CD4-positive, alpha-beta T cell treated with Interferon alpha-2 for 1 hour (primary cell): Measurements from ENCODE around the gene TMEM164.

Source experiments
- DNase-seq, 2 donors: peaks; one replicate each; pipeline ENCODE4 v3.0.0-alpha.2; 2020 to 2022

The TMEM164 gene

DNA sequence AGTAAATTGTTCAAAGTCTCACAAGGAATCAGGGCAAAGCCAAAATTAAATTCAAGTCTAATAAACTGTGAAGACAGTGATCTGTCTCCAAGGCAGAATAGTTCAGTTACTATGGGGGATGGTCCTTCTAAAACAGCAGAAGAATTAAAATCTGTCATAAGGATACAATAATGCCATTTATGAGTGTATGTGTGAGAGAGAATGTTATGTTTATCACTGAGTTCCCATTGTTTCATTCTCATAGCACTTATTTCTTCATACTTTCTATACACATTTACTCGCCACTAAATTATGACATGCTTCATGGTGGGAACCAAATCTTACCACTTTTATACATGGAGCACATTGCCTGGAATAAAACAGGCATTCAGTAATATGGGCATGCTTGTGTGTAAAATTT, 212.5 kb downstream of the TMEM164 start:
- no peak for DNase-seq

DNA sequence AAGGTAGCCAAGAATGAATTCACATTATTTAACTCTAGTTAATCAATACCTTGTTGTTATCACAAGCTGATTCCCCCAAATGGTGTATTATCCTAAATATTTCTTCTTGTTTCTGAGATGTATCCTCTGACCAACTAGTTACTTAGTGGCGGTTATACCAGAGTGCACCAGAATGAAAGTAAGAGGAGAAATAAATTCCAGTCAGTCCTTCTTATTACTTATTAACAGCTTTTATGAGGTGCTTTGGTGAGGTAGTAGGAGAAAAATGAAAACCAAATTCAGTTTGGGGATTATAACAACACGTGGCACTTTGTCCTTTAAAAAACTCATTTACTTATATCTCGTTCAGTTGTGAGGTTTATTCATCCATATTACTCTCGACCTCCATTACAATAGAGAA, 213.1 kb downstream of the TMEM164 start:
- no peak for DNase-seq

DNA sequence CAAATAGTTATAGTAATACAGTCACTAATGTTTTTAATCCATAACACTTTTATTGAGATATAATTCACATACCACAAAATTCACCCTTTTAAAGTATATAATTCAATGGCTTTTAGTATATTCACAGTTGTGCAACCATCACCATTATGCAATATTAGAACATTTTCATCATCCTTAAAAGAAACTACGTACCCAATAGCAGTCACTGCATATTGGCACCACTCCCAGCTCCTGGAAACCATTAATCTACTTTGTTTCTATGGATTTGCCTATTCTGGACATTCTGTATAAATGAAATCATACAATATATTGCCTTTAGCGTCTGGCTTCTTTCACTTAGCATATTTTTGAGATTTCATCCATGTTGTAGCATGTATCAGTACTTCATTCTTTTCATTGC, 215.7 kb downstream of the TMEM164 start:
- no peak for DNase-seq

DNA sequence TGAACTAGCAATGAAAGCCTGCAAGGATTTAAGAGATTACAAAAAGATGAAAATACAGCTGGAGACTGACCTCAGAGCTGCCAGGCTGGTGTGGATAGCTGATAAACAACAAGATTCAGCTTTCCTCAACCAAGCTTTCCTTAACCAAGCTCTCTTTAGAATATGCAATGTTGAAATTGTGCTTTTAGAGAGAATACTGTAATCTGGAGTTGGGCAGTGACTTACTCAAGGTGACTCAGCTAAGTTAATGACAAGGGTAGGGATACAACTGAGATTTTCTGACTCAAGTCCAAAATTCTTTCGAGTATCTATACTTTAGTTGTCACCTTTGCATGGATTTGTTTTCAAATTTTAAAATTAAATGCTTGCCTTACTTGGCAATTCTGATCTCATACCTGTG, 217.0 kb downstream of the TMEM164 start:
- no peak for DNase-seq

DNA sequence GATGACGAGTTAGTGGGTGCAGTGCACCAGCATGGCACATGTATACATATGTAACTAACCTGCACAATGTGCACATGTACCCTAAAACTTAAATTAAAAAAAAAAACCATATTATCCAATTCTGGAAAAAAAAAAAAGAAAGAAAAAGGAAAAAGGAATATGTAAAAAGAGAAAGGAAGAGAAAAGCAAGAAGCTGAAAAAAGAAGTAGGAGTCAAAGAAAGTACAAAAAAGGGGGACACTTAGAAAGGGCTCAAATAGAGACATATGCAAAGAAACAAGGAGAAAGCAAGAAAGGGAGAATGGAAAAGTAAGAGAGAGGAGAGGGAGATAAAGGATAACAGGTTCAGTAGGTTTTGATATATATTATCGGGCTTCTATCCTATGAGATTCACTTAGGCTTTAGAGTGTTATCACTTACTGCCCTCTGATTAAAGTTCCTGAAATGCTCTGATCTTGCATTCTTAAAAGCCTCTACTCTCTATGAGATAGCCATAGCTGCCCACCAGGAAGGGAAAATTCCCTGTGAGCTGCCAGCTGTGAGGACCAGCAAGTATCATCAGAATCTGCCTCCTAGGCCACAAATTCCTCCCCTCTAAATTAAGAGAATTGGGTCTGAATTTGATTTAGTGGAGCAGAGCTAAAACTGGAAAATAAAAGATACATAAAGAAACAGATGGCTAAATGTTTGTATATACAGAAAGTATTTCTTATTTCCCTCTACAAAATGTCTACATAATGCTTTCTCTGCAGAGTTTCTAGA, 219.8 kb downstream of the TMEM164 start:
- DNase-seq: no peak

DNA sequence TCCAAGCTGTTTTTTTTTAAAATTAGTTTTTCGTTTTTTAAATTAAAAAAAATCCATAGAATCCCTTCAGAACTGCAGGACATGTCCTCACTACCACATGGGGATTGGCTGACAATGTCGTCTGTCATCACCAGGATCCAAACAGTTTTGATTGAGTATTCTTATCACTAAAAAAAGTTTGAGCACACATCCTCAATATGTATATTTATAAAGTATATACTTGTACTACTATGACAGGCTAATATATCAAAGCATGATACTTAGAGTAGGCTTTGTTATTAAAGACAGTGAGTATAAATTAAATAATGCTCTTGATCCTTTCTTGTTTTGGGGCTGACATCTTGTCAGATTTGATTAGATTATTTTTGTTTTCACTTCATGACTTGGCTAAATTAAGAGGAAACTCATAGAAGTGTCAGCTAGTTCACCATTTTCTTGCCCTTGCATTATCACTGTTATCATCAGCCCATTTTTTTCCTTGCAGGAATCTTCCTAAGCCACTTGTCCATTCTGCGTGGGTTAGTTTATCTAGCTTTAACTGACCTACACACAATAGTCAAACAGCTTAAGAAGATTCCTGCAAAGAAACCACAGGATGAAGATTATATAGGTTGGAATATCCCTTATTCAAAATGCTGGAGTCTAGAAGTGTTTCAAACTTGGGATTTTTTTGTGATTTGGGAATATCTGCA, 222.2 kb downstream of the TMEM164 start:
- no peak for DNase-seq

DNA sequence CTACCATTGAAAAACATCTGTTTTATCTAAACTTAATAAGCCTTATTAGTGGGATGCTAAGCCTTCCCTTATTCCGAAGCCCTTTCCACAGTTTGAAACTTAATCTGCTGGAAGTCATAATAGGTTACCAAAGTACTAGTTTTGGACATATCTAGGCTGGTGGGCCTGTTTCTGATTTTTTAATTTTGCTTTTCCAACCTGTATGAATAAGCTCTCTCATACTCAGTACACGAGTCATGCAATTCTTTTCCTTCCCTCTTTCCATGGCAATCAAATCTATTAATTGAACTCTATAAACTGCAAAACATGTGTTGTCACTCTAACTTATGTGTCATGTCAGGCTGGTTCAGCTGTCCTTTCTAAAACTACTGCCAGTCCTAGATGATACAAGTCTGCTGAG, 224.0 kb downstream of the TMEM164 start:
- no peak for DNase-seq
